ENCODE measurements around the gene CYP21A2.
"Not testable (repeated sequence)": the region's sequence is repeated elsewhere in the genome, so short reads cannot be mapped to it uniquely, and the experiment has no call there.

Gene CYP21A2

DNA sequence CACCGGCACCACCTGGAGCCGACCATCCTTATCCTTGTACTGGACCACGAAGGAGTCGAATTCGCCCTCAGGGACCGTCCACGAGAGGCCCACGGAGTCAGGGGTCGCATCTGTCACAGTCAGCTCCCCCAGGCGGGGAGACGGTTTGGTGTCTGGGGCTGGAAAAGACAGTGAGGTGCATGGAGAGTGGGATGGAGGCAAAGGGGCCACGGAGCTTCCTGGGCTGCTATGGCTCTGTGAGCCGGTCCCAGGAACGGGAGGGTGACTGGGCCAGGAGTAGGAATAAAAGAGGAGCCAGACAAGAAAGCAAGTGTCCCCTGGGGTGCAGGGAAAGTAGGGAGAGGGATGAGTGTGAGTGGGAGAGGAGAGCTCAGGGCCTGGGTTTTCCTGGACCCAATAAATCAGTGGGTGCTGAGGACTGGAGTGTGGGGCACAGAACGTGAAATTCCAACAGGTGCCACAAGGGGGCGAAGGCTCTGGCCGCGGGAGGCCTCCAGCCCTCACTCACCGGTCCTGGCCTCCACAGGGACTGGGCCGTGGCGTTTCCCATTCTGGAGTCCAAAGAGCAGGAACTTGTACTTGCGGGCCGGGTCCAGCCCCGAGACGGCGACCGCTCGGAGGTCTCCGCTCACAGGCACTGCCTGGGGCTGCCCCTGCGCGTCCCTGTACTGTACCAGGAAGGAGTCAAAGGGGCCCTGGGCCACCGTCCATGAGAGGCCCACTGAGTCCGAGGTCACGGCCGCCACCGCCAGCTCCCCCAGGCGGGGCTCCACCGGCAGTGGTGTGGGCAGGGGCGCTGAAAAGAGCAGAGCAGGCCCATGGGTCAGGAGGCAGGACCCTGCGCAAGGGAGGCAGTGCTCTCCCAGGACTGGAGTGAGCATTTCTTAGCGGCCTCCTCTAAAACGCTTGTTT lies 9.9 kb downstream of the CYP21A2 start:
- Histone ChIP-seq H3K9me3 (ENCODE audit: severe bottlenecking) (no peaks in the 10 kb centered on the region), H3K4me3 (ENCODE audit: severe bottlenecking) (no peak overlapping the region), H3K27me3 (ENCODE audit: insufficient read depth, poor library complexity, severe bottlenecking) (no peaks in the 10 kb centered on the region), H3K36me3 (ENCODE audit: low read depth) (no peaks in the 10 kb centered on the region), H3K4me1 (ENCODE audit: insufficient read depth, poor library complexity, severe bottlenecking) (peaks cover 13% of the 10 kb centered on the region), H3K27ac (ENCODE audit: poor library complexity, severe bottlenecking) (no peak overlapping the region)
- DNase-seq (ENCODE audit: low spot score) = peak; percentile 56
- ATAC-seq (ENCODE audit: low read depth) = peak; percentile 66
- TF ChIP-seq, protein P1, sequence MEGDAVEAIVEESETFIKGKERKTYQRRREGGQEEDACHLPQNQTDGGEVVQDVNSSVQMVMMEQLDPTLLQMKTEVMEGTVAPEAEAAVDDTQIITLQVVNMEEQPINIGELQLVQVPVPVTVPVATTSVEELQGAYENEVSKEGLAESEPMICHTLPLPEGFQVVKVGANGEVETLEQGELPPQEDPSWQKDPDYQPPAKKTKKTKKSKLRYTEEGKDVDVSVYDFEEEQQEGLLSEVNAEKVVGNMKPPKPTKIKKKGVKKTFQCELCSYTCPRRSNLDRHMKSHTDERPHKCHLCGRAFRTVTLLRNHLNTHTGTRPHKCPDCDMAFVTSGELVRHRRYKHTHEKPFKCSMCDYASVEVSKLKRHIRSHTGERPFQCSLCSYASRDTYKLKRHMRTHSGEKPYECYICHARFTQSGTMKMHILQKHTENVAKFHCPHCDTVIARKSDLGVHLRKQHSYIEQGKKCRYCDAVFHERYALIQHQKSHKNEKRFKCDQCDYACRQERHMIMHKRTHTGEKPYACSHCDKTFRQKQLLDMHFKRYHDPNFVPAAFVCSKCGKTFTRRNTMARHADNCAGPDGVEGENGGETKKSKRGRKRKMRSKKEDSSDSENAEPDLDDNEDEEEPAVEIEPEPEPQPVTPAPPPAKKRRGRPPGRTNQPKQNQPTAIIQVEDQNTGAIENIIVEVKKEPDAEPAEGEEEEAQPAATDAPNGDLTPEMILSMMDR (IDR thresholded peaks at IDR 0.05; ENCODE audit: poor library complexity, severe bottlenecking) = peak; percentile 81

DNA sequence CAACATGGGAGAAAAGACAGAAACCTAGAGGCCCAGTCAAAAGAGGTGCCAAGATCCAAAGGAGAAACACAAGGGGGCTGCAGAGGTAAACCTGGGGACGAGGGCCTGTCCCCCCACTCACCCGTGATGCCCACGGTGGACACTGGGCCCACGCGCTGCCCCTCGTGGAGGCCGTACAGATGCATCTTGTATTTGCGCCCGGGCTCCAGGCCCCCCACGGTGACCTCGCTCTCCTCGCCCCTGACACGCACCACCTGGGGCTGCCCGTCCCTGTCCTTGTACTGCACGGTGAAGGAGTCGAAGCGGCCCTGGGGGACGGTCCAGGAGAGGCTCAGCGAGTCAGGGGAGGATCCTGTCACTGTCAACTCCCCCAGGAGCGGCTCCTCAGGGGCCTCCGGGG lies 10.9 kb downstream of the CYP21A2 start:
- H3K36me3 ChIP-seq (ENCODE audit: low read depth); DNase-seq (ENCODE audit: low spot score); H3K4me3 ChIP-seq (ENCODE audit: severe bottlenecking); H3K9me3 ChIP-seq (ENCODE audit: severe bottlenecking); ATAC-seq (ENCODE audit: low read depth); H3K27ac ChIP-seq (ENCODE audit: poor library complexity, severe bottlenecking); H3K27me3 ChIP-seq (ENCODE audit: insufficient read depth, poor library complexity, severe bottlenecking): not testable (repeated sequence)
- H3K4me1 ChIP-seq (ENCODE audit: insufficient read depth, poor library complexity, severe bottlenecking) = peaks cover 13% of the 10 kb centered on the region

DNA sequence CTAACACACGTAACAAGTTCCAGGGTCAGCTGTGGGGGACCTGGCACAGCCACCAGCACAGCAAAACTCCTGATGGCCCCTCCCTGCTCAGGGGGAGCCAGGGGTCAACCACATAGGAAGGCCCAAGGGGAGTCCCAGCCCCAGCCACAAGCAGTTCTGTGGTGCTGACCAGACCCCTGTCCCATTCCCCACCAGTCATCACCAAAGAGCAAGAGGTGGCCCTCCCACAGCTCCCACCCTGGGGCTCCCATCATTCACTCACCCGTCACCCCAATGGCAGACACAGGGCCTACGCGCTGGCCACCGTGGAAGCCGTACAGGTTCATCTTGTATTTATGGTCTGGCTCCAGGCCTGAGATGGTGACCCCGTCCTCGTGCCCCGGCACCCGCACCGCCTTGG lies 11.5 kb downstream of the CYP21A2 start:
- not testable (repeated sequence) for H3K27me3 ChIP-seq (ENCODE audit: insufficient read depth, poor library complexity, severe bottlenecking); H3K36me3 ChIP-seq (ENCODE audit: low read depth); H3K9me3 ChIP-seq (ENCODE audit: severe bottlenecking); H3K27ac ChIP-seq (ENCODE audit: poor library complexity, severe bottlenecking); ATAC-seq (ENCODE audit: low read depth); H3K4me3 ChIP-seq (ENCODE audit: severe bottlenecking)
- DNase-seq (ENCODE audit: low spot score) = peak; percentile 27
- peaks cover 13% of the 10 kb centered on the region for H3K4me1 ChIP-seq (ENCODE audit: insufficient read depth, poor library complexity, severe bottlenecking)

DNA sequence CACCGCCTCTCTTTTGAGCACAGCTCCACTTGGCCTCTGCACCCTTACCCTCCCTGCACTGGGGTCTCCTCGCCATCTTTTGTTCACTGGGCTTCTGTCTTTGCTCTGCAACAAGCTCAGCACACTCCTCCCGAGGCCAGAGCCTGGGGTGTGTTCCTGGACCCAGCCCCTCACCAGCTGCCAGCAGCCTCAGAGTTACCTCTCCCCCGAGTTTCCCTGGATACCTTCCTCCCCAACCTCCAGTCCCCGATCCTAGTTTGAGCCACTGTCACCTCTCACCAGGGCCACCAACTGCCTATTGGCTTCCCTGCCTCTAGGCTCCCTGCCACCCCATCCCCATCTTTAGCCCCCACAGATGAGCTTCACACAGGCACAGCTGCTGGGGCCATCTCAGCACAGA lies 12.3 kb downstream of the CYP21A2 start:
- Histone ChIP-seq H3K4me1 (ENCODE audit: insufficient read depth, poor library complexity, severe bottlenecking) (peaks cover 13% of the 10 kb centered on the region), H3K27ac (ENCODE audit: poor library complexity, severe bottlenecking) (no peak overlapping the region), H3K4me3 (ENCODE audit: severe bottlenecking) (no peak overlapping the region), H3K36me3 (ENCODE audit: low read depth) (no peaks in the 10 kb centered on the region), H3K9me3 (ENCODE audit: severe bottlenecking) (no peaks in the 10 kb centered on the region), H3K27me3 (ENCODE audit: insufficient read depth, poor library complexity, severe bottlenecking) (no peaks in the 10 kb centered on the region)
- ATAC-seq (ENCODE audit: low read depth) (no peak), DNase-seq (ENCODE audit: low spot score) (no peak)
- TF ChIP-seq, protein P1 (IDR thresholded peaks at IDR 0.05; ENCODE audit: poor library complexity, severe bottlenecking) = no peak

DNA sequence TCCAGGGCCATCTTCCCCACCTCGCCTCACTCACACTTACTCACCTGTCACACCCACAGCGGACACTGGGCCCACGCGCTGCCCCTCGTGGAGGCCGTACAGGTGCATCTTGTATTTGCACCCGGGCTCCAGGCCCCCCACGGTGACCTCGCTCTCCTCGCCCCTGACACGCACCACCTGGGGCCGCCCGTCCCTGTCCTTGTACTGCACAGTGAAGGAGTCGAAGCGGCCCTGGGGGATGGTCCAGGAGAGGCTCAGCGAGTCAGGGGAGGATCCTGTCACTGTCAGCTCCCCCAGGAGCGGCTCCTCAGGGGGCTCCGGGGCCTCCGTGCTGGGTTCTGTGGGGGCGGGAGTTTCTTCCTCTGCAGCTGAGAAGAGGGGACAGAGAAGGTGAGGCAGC lies 14.4 kb downstream of the CYP21A2 start:
- H3K4me3 ChIP-seq (ENCODE audit: severe bottlenecking); H3K27ac ChIP-seq (ENCODE audit: poor library complexity, severe bottlenecking); H3K36me3 ChIP-seq (ENCODE audit: low read depth); H3K27me3 ChIP-seq (ENCODE audit: insufficient read depth, poor library complexity, severe bottlenecking); ATAC-seq (ENCODE audit: low read depth); H3K4me1 ChIP-seq (ENCODE audit: insufficient read depth, poor library complexity, severe bottlenecking); H3K9me3 ChIP-seq (ENCODE audit: severe bottlenecking): not testable (repeated sequence)
- peak; percentile 47 for DNase-seq (ENCODE audit: low spot score)

DNA sequence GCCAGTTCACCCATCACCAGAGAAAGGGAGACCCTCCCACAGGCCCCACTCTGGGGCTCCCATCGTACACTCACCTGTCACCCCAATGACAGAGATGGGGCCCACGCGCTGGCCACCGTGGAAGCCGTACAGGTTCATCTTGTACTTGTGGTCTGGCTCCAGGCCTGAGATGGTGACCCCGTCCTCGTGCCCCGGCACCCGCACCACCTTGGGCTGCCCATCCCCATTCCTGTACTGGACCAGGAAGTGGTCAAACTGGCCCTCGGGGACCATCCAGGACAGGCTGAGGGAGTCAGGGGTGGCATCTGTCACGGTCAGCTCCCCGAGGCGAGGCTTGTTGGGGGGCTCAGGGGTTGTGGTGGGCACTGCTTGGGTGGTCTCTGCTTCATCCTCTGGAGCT lies 15.1 kb downstream of the CYP21A2 start:
- H3K36me3 ChIP-seq (ENCODE audit: low read depth); H3K4me3 ChIP-seq (ENCODE audit: severe bottlenecking); H3K27me3 ChIP-seq (ENCODE audit: insufficient read depth, poor library complexity, severe bottlenecking); H3K9me3 ChIP-seq (ENCODE audit: severe bottlenecking); H3K4me1 ChIP-seq (ENCODE audit: insufficient read depth, poor library complexity, severe bottlenecking); ATAC-seq (ENCODE audit: low read depth); H3K27ac ChIP-seq (ENCODE audit: poor library complexity, severe bottlenecking): not testable (repeated sequence)
- peak; percentile 55 for DNase-seq (ENCODE audit: low spot score)

DNA sequence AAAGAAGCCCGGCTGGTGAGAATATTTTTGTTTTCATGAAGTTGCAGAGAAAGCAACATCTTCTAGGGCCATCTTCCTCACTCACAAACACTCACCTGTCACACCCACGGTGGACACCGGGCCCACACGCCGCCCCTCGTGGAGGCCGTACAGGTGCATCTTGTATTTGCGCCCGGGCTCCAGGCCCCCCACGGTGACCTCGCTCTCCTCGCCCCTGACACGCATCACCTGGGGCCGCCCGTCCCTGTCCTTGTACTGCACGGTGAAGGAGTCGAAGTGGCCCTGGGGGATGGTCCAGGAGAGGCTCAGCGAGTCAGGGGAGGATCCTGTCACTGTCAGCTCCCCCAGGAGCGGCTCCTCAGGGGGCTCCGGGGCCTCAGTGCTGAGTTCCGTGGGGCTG lies 17.5 kb downstream of the CYP21A2 start:
- not testable (repeated sequence) for H3K27ac ChIP-seq (ENCODE audit: poor library complexity, severe bottlenecking); H3K4me3 ChIP-seq (ENCODE audit: severe bottlenecking); ATAC-seq (ENCODE audit: low read depth); H3K9me3 ChIP-seq (ENCODE audit: severe bottlenecking); H3K27me3 ChIP-seq (ENCODE audit: insufficient read depth, poor library complexity, severe bottlenecking); H3K36me3 ChIP-seq (ENCODE audit: low read depth); H3K4me1 ChIP-seq (ENCODE audit: insufficient read depth, poor library complexity, severe bottlenecking)
- DNase-seq (ENCODE audit: low spot score) = peak; percentile 33
